K562 (cell line): Measurements from ENCODE around the gene AFF3.

ENCODE experiments used
- CCAR2 ChIP-seq: fragments of 200-400 bp; formaldehyde crosslinking; IDR thresholded peaks from 2 replicates; pipeline ENCODE4 v1.6.1; 2017; ENCODE audit warnings: mild to moderate bottlenecking, low read depth, low read length
- CCNT2 ChIP-seq: IDR thresholded peaks from 2 replicates; pipeline ENCODE4 v1.6.1; 2011; ENCODE audit warnings: borderline replicate concordance, low read depth, mild to moderate bottlenecking, moderate library complexity, mixed read lengths, low read length; ENCODE audit not compliant: insufficient read length; ENCODE audit errors: extremely low read depth
- CTCF ChIP-seq, 3 experiments: IDR thresholded peaks in 2 of 3; conservative IDR thresholded peaks in 1 of 3; 2 replicates each; pipeline ENCODE4 v1.5.1; 2011 to 2012; ENCODE audit warnings: low read length in 3 of 3, mild to moderate bottlenecking in 3 of 3, control low read depth in 2 of 3, improper control_type of control experiment in 1 of 3, inconsistent platforms in 1 of 3, low read depth in 1 of 3, mixed read lengths in 1 of 3, moderate library complexity in 1 of 3; ENCODE audit not compliant: insufficient read depth in 2 of 3
- ESRRA ChIP-seq: fragments of 450-650 bp; IDR thresholded peaks from 2 replicates; pipeline ENCODE4 v1.6.1; 2014; ENCODE audit warnings: low read depth, mild to moderate bottlenecking, moderate library complexity, borderline replicate concordance
- FOXJ3 ChIP-seq: sonication (generic); formaldehyde crosslinking; IDR thresholded peaks from 2 replicates; pipeline ENCODE4 v1.4.0; 2020; ENCODE audit warnings: mild to moderate bottlenecking, missing genetic modification reagents
- MLLT1 ChIP-seq, 2 experiments: fragments of 450-650 bp; IDR thresholded peaks; 2 replicates each; pipeline ENCODE4 v1.6.1; 2016
- MTF1 ChIP-seq: fragments of 250-450 bp; sonication (Bioruptor Pico); IDR thresholded peaks from 2 replicates; pipeline ENCODE4 v1.9.0; 2021; ENCODE audit warnings: moderate library complexity, mild to moderate bottlenecking, inconsistent platforms, borderline replicate concordance
- TAF1 ChIP-seq: IDR thresholded peaks from 2 replicates; pipeline ENCODE4 v1.6.1; 2011; ENCODE audit warnings: mild to moderate bottlenecking, low read length, moderate library complexity; ENCODE audit not compliant: insufficient read depth, control insufficient read depth, severe bottlenecking; ENCODE audit errors: extremely low read depth
- TARDBP ChIP-seq: fragments of 450-650 bp; IDR thresholded peaks from 2 replicates; pipeline ENCODE4 v1.6.1; 2016
- ZFX ChIP-seq: sonication (generic); formaldehyde crosslinking; IDR thresholded peaks from 2 replicates; pipeline ENCODE4 v1.8.0; 2022; ENCODE audit warnings: mild to moderate bottlenecking, missing genetic modification reagents, moderate library complexity
- ZNF609 ChIP-seq: sonication (generic); formaldehyde crosslinking; IDR thresholded peaks from 2 replicates; pipeline ENCODE4 v1.8.1; 2023; ENCODE audit warnings: missing genetic modification reagents, mild to moderate bottlenecking, borderline replicate concordance

GRCh38 chr2:100042562-100042961 is 99.8 kb downstream of the AFF3 start:
- TF ChIP-seq ZFX (CRISPR knock-in tag) (no peak), MTF1 (CRISPR knock-in tag) (no peak), CTCF (IDR thresholded peaks at IDR 0.05 in 2 of 3, conservative IDR thresholded peaks at IDR 0.05 in 1 of 3; ENCODE audit: insufficient read depth in 2 of 3, low read depth in 1 of 3, low read length in 3 of 3) (no peak), FOXJ3 (CRISPR knock-in tag) (no peak), TAF1 (no peak), CCAR2 (no peak), ZNF609 (no peak), ESRRA (no peak), TARDBP (no peak), MLLT1 (IDR thresholded peaks at IDR 0.05) (no peak), CCNT2 (no peak)
